Transverse colon (tissue), 4 donors: ENCODE results near the gene SUSD6.

Experiments
- POLR2A ChIP-seq: fragments of 450-650 bp; IDR thresholded peaks from one replicate; pipeline ENCODE4 v1.6.1; 2016; ENCODE audit warnings: antibody characterized with exemption, mild to moderate bottlenecking, moderate library complexity
- POLR2AphosphoS5 ChIP-seq, 3 donors: sonication (generic); formaldehyde crosslinking; IDR thresholded peaks; one replicate each; pipeline ENCODE4 v1.6.1; 2016; ENCODE audit warnings: antibody characterized with exemption in 3 of 3
- TF ChIP-seq, protein P1 (sequence below), 5 experiments: fragments of 200-600 bp in 3 of 5; fragments of 450-650 bp in 2 of 5; sonication (generic) in 3 of 5; IDR thresholded peaks; 1 replicate in 2 of 5; 2 replicates in 3 of 5; pipeline ENCODE4 v1.5.1; 2016 to 2017; ENCODE audit warnings: antibody characterized with exemption in 5 of 5, inconsistent platforms in 3 of 5, mild to moderate bottlenecking in 2 of 5, moderate library complexity in 1 of 5

DNA sequence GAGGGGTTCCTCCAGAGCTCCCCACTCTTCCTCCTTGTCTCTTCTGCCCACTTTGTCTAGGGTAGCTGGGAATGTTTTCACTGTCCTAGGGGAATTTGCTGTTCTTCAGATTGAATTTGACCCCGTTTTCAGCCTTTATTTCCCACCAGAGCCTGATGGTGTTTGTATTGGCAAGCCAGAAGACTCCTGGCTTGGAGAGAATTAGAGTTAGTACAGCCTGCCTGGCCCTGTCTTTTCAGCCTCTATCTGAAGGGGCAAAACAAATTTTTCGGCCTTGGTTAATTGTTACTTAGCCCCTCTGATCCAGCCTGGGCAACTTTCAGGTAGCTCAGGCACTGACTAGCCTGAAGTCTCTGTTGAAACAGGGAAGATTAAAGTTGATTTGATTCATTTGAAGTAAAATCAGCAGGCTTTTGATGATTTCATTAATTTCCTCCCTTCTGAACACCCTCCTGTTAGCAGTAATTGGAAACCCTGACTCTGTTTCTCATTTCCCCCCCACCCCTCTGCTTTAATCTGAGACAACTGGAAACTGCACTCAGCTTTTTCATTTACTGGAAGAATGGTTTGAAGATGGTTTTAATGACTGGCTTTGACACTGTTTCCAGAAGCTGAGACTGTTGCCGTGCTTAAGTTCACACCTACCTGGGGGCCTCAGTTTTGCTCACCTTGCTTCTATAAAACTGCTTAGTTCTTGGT is 63.3 kb downstream of the SUSD6 start:
- TF ChIP-seq, protein P1, sequence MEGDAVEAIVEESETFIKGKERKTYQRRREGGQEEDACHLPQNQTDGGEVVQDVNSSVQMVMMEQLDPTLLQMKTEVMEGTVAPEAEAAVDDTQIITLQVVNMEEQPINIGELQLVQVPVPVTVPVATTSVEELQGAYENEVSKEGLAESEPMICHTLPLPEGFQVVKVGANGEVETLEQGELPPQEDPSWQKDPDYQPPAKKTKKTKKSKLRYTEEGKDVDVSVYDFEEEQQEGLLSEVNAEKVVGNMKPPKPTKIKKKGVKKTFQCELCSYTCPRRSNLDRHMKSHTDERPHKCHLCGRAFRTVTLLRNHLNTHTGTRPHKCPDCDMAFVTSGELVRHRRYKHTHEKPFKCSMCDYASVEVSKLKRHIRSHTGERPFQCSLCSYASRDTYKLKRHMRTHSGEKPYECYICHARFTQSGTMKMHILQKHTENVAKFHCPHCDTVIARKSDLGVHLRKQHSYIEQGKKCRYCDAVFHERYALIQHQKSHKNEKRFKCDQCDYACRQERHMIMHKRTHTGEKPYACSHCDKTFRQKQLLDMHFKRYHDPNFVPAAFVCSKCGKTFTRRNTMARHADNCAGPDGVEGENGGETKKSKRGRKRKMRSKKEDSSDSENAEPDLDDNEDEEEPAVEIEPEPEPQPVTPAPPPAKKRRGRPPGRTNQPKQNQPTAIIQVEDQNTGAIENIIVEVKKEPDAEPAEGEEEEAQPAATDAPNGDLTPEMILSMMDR (IDR thresholded peaks at IDR 0.05), result no peak
- no peak for TF ChIP-seq POLR2A
- no peak for TF ChIP-seq POLR2AphosphoS5 (IDR thresholded peaks at IDR 0.05)
